ENCODE measurements around the gene KPTN. TPM values are rescaled to one million over a fixed set of nuclear protein-coding genes. Genes with fewer than 3 reads are reported as not detected.

Gene KPTN
- total and polyA plus RNA-seq, 2 experiments from 2014 or later, result 10.1 to 22.6 TPM

DNA sequence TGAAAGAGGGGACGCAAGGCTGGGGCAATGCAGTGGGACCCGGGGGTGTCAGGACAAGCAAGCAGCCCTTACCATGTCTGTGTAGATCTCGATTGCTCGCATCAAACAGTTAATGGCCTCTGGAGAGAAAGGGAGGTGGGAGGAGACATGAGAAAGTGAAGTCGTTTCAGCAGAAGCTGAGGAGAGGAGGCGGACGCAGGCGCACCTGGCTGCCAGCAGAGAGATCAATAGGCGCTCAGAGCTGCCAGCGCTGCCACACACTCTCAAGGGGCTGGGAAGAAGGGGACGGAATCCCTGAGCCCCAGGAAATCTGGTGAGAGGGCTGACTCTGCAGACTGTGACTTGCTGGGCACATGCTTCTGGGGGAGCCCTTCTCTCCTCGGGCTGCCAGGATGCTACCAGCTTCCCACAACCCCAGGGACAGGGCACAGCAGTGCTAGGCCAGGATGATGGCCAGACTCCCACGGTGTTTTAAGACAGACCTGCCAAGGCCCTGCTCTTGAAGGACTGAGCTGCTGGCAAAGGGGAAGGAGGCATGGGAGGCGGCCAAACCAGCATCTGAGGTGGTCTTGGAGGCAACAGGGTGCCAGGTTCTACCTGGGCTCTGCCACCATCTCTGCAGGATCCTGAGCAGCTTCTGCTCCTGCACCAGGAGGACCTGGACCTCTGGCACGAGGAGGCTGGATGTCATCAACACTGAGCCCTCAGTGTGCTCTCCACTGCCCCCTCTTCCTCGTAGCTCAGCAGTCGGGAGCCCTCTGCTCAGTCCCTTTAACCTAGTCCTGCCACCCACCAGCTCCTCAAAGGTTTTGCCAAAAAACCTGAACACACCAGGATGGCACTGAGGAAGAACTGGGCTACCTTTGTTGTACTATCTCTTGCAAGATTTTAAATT is 11.7 kb upstream of the KPTN start:
- H4K20me1 ChIP-seq (ENCODE audit: insufficient read depth, poor library complexity, severe bottlenecking), result peaks cover 13% of the 10 kb centered on the region
- no peaks in the 10 kb centered on the region for H3K9me2 ChIP-seq (replicated peaks; ENCODE audit: insufficient read depth)
- H2AFZ ChIP-seq, result no peak overlapping the region
- H3K27me3 ChIP-seq, result no peaks in the 10 kb centered on the region
- H3K79me2 ChIP-seq, result peaks cover 8% of the 10 kb centered on the region
- no peak overlapping the region for H3K4me2 ChIP-seq
- TF ChIP-seq, protein P1, sequence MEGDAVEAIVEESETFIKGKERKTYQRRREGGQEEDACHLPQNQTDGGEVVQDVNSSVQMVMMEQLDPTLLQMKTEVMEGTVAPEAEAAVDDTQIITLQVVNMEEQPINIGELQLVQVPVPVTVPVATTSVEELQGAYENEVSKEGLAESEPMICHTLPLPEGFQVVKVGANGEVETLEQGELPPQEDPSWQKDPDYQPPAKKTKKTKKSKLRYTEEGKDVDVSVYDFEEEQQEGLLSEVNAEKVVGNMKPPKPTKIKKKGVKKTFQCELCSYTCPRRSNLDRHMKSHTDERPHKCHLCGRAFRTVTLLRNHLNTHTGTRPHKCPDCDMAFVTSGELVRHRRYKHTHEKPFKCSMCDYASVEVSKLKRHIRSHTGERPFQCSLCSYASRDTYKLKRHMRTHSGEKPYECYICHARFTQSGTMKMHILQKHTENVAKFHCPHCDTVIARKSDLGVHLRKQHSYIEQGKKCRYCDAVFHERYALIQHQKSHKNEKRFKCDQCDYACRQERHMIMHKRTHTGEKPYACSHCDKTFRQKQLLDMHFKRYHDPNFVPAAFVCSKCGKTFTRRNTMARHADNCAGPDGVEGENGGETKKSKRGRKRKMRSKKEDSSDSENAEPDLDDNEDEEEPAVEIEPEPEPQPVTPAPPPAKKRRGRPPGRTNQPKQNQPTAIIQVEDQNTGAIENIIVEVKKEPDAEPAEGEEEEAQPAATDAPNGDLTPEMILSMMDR (IDR thresholded peaks at IDR 0.05; ENCODE audit: poor library complexity), result no peak
- no peak for TF ChIP-seq EZH2 (IDR thresholded peaks at IDR 0.05; ENCODE audit: borderline replicate concordance)
- no peak for TF ChIP-seq EZH2phosphoT487 (IDR thresholded peaks at IDR 0.05; ENCODE audit: low read depth, severe bottlenecking, unreplicated experiment)
- no peak overlapping the region for H3K4me3 ChIP-seq
- no peak for DNase-seq (ENCODE audit: low spot score)
- no peaks in the 10 kb centered on the region for H3K36me3 ChIP-seq (replicated peaks; ENCODE audit: insufficient read depth, low read depth)
- H3K27ac ChIP-seq, result no peak overlapping the region
- 88% methylated on average over 17 of the region's 17 CpGs for WGBS (ENCODE audit: low lambda C conversion rate, missing lambda C conversion rate)
- H3K9me3 ChIP-seq (ENCODE audit: low read depth), result no peaks in the 10 kb centered on the region
- H3K4me1 ChIP-seq (ENCODE audit: insufficient read depth), result no peaks in the 10 kb centered on the region

DNA sequence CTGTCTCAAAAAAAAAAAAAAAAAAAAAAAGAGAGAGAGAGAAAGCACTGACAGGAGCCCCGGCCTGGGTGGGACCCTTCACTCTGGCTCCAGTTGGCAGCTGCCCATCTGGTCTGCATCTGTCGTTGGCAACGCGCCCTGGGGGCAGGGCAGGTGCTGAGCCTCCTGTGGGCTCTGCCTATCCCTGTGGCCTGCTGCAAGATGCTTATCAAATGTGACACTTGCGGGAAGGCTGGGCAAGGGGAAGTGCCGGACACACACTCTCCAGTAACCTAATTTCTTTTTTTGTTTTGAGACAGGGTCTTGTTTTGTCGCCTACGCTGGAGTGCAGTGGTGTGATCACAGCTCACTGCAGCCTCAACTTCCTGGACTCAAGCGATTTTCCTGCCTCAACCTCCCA is 10.7 kb upstream of the KPTN start:
- H3K9me3 ChIP-seq (ENCODE audit: low read depth), result no peaks in the 10 kb centered on the region
- H3K9me2 ChIP-seq (replicated peaks; ENCODE audit: insufficient read depth), result no peaks in the 10 kb centered on the region
- H3K4me1 ChIP-seq (ENCODE audit: insufficient read depth), result no peaks in the 10 kb centered on the region
- no peak for DNase-seq (ENCODE audit: low spot score)
- no peak for TF ChIP-seq EZH2phosphoT487 (IDR thresholded peaks at IDR 0.05; ENCODE audit: low read depth, severe bottlenecking, unreplicated experiment)
- no peak for TF ChIP-seq EZH2 (IDR thresholded peaks at IDR 0.05; ENCODE audit: borderline replicate concordance)
- TF ChIP-seq, protein P1 (IDR thresholded peaks at IDR 0.05; ENCODE audit: poor library complexity), result no peak
- no peaks in the 10 kb centered on the region for H3K36me3 ChIP-seq (replicated peaks; ENCODE audit: insufficient read depth, low read depth)
- 90% methylated on average over 9 of the region's 9 CpGs for WGBS (ENCODE audit: low lambda C conversion rate, missing lambda C conversion rate)
- H4K20me1 ChIP-seq (ENCODE audit: insufficient read depth, poor library complexity, severe bottlenecking), result peaks cover 9% of the 10 kb centered on the region
- H2AFZ ChIP-seq, result no peak overlapping the region
- H3K4me2 ChIP-seq, result no peak overlapping the region
- peaks cover 1% of the 10 kb centered on the region for H3K79me2 ChIP-seq
- no peak overlapping the region for H3K4me3 ChIP-seq
- no peak overlapping the region for H3K27ac ChIP-seq
- no peaks in the 10 kb centered on the region for H3K27me3 ChIP-seq

DNA sequence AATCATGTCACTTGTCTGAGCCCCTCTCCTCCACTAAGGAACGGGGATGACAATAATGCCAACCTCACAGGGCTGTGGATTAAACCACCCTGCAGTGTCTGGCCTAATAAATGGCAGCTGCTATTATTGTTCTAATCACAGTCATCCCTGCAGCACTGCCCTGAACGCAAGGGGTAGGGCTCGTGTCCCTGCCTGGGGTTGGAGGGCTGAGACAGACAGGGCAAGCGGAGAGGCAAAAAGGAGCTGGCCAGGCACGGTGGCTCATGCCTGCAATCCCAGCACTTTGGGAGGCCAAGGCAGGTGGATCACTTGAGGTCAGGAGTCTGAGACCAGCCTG is 10.2 kb upstream of the KPTN start:
- Histone ChIP-seq H3K9me2 (replicated peaks; ENCODE audit: insufficient read depth) (no peaks in the 10 kb centered on the region), H3K4me1 (ENCODE audit: insufficient read depth) (no peaks in the 10 kb centered on the region), H2AFZ (no peak overlapping the region), H3K27me3 (no peaks in the 10 kb centered on the region), H3K79me2 (no peaks in the 10 kb centered on the region), H4K20me1 (ENCODE audit: insufficient read depth, poor library complexity, severe bottlenecking) (peaks cover 9% of the 10 kb centered on the region), H3K27ac (no peak overlapping the region), H3K9me3 (ENCODE audit: low read depth) (no peaks in the 10 kb centered on the region), H3K4me2 (no peak overlapping the region), H3K4me3 (no peak overlapping the region), H3K36me3 (replicated peaks; ENCODE audit: insufficient read depth, low read depth) (no peaks in the 10 kb centered on the region)
- DNase-seq (ENCODE audit: low spot score), result no peak
- 94% methylated on average over 5 of the region's 5 CpGs for WGBS (ENCODE audit: low lambda C conversion rate, missing lambda C conversion rate)
- TF ChIP-seq EZH2phosphoT487 (IDR thresholded peaks at IDR 0.05; ENCODE audit: low read depth, severe bottlenecking, unreplicated experiment) (no peak), EZH2 (IDR thresholded peaks at IDR 0.05; ENCODE audit: borderline replicate concordance) (no peak)
- TF ChIP-seq, protein P1 (IDR thresholded peaks at IDR 0.05; ENCODE audit: poor library complexity), result no peak

Measured in hepatocyte (in vitro differentiated cells).